Ishikawa (cell line): ENCODE results near the gene SPIRE2.

Experiments used
- CEBPB ChIP-seq: IDR thresholded peaks from 2 replicates; pipeline ENCODE4 v1.6.1; 2012
- CREB1 ChIP-seq: IDR thresholded peaks from 2 replicates; pipeline ENCODE4 v1.6.1; 2012; ENCODE audit warnings: low read depth
- EGR1 ChIP-seq: IDR thresholded peaks from 2 replicates; pipeline ENCODE4 v1.6.1; 2012
- EP300 ChIP-seq: IDR thresholded peaks from 2 replicates; pipeline ENCODE4 v1.6.1; 2012; ENCODE audit warnings: borderline replicate concordance
- FOXM1 ChIP-seq: IDR thresholded peaks from 2 replicates; pipeline ENCODE4 v1.6.1; 2012; ENCODE audit warnings: low read depth, borderline replicate concordance
- MAX ChIP-seq: IDR thresholded peaks from 2 replicates; pipeline ENCODE4 v1.6.1; 2012
- NFIC ChIP-seq: IDR thresholded peaks from 2 replicates; pipeline ENCODE4 v1.6.1; 2012
- RAD21 ChIP-seq: IDR thresholded peaks from 2 replicates; pipeline ENCODE4 v1.6.1; 2012; ENCODE audit warnings: low read depth
- REST ChIP-seq: IDR thresholded peaks from 2 replicates; pipeline ENCODE4 v1.6.1; 2012; ENCODE audit warnings: low read depth, mild to moderate bottlenecking
- TAF1 ChIP-seq: IDR thresholded peaks from 2 replicates; pipeline ENCODE4 v1.6.1; 2012; ENCODE audit warnings: low read depth, mild to moderate bottlenecking
- TCF12 ChIP-seq: IDR thresholded peaks from 2 replicates; pipeline ENCODE4 v1.6.1; 2012; ENCODE audit warnings: low read depth
- TEAD4 ChIP-seq: IDR thresholded peaks from 2 replicates; pipeline ENCODE4 v1.6.1; 2012
- USF1 ChIP-seq: IDR thresholded peaks from 2 replicates; pipeline ENCODE4 v1.6.1; 2012
- YY1 ChIP-seq: IDR thresholded peaks from 2 replicates; pipeline ENCODE4 v1.6.1; 2012; ENCODE audit warnings: low read depth
- ZBTB7A ChIP-seq: IDR thresholded peaks from 2 replicates; pipeline ENCODE4 v1.6.1; 2012; ENCODE audit warnings: low read depth

Gene SPIRE2

GRCh38 chr16:89873972-89874689, 45.9 kb downstream of the SPIRE2 start:
- no peak for TF ChIP-seq TCF12
- TF ChIP-seq FOXM1, result no peak
- no peak for TF ChIP-seq NFIC
- TF ChIP-seq MAX, result peak; percentile 88
- TF ChIP-seq TAF1, result no peak
- TF ChIP-seq EGR1, result peak; percentile 85
- TF ChIP-seq YY1, result no peak
- TF ChIP-seq TEAD4, result no peak
- TF ChIP-seq ZBTB7A, result no peak
- TF ChIP-seq CEBPB, result no peak
- no peak for TF ChIP-seq RAD21
- TF ChIP-seq REST, result no peak
- TF ChIP-seq CREB1, result peak; percentile 65; the same call in 1 of the 2 replicates
- TF ChIP-seq USF1, result peak; percentile 93
- TF ChIP-seq EP300, result no peak; the same call in 1 of the 2 replicates

- no peak for TF ChIP-seq EP300
- no peak for TF ChIP-seq NFIC
- TF ChIP-seq RAD21, result no peak
- no peak for TF ChIP-seq REST
- no peak for TF ChIP-seq TCF12
- no peak for TF ChIP-seq USF1
- no peak for TF ChIP-seq MAX
- TF ChIP-seq TEAD4, result no peak
- TF ChIP-seq TAF1, result no peak
- TF ChIP-seq CREB1, result no peak
Measured at GRCh38 chr16:89880477-89881367, 52.4 kb downstream of the SPIRE2 start.

GRCh38 chr16:89881368-89881730, 53.1 kb downstream of the SPIRE2 start:
- no peak for TF ChIP-seq ZBTB7A
- no peak for TF ChIP-seq MAX
- no peak for TF ChIP-seq TAF1
- no peak for TF ChIP-seq TEAD4
- TF ChIP-seq EGR1, result no peak
- no peak for TF ChIP-seq NFIC
- TF ChIP-seq REST, result no peak
- TF ChIP-seq EP300, result no peak
- no peak for TF ChIP-seq USF1
- TF ChIP-seq YY1, result no peak
